ENCODE measurements around the gene MYOM1.

MYOM1 gene

GRCh38 chr18:3256693-3257626, 37.2 kb upstream of the MYOM1 start:
- DNase-seq (ENCODE audit: low read depth) = peak; percentile 40
- TF ChIP-seq, protein P1, sequence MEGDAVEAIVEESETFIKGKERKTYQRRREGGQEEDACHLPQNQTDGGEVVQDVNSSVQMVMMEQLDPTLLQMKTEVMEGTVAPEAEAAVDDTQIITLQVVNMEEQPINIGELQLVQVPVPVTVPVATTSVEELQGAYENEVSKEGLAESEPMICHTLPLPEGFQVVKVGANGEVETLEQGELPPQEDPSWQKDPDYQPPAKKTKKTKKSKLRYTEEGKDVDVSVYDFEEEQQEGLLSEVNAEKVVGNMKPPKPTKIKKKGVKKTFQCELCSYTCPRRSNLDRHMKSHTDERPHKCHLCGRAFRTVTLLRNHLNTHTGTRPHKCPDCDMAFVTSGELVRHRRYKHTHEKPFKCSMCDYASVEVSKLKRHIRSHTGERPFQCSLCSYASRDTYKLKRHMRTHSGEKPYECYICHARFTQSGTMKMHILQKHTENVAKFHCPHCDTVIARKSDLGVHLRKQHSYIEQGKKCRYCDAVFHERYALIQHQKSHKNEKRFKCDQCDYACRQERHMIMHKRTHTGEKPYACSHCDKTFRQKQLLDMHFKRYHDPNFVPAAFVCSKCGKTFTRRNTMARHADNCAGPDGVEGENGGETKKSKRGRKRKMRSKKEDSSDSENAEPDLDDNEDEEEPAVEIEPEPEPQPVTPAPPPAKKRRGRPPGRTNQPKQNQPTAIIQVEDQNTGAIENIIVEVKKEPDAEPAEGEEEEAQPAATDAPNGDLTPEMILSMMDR (conservative IDR thresholded peaks at IDR 0.05; ENCODE audit: control insufficient read depth, insufficient read depth, low read depth, low read length) = no peak
- no peak overlapping the region for H3K4me3 ChIP-seq (ENCODE audit: control insufficient read depth, low read depth, low read length)

DNA sequence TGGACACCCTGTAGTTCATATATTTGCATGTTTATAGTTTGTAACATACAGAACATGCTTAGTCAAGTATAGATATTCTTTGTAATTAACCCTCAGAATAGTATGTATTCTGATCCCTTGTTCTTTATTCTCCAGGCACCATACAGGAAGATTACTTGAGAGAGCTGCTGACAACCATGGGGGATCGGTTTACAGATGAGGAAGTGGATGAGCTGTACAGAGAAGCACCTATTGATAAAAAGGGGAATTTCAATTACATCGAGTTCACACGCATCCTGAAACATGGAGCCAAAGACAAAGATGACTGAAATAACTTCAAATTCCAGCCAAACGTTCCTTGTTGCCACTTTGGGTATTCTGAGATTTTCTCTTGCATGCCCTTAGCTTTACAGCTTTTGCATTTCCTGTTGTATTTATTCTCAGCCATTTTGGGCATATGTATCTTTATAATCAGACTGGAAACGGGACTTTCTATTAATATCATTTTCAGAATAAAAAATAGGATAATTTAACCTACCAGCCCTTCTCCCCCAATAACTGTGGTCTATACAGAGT, 35.9 kb upstream of the MYOM1 start:
- no peak for DNase-seq (ENCODE audit: low read depth)
- H3K4me3 ChIP-seq (ENCODE audit: control insufficient read depth, low read depth, low read length) = no peak overlapping the region
- TF ChIP-seq, protein P1 (conservative IDR thresholded peaks at IDR 0.05; ENCODE audit: control insufficient read depth, insufficient read depth, low read depth, low read length) = no peak

- H3K4me3 ChIP-seq (ENCODE audit: control insufficient read depth, low read depth, low read length) = no peak overlapping the region
- TF ChIP-seq, protein P1 (conservative IDR thresholded peaks at IDR 0.05; ENCODE audit: control insufficient read depth, insufficient read depth, low read depth, low read length) = no peak
- DNase-seq (ENCODE audit: low read depth) = no peak
Measured at GRCh38 chr18:3254725-3255124, 35.0 kb upstream of the MYOM1 start.

DNA sequence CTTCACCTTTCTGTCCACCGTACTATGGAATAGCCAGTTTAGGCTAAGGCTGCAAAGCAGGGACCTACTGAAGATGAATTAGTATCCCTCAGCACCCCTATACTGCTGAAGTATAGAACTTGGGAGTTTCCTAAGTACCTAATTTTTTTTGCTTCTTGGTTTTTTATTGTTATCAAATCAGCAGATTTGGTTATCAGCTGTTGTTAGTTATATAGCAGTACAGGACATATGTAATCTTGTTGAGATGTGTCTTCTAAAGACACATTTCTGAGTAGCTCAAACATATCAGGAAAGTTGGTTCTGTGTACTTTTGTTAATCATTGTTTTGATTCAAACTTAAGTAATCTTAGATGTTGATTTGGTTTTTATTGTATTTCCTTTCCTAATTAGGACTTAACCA, 33.1 kb upstream of the MYOM1 start:
- no peak for DNase-seq (ENCODE audit: low read depth)
- no peak overlapping the region for H3K4me3 ChIP-seq (ENCODE audit: control insufficient read depth, low read depth, low read length)
- TF ChIP-seq, protein P1 (conservative IDR thresholded peaks at IDR 0.05; ENCODE audit: control insufficient read depth, insufficient read depth, low read depth, low read length) = no peak

DNA sequence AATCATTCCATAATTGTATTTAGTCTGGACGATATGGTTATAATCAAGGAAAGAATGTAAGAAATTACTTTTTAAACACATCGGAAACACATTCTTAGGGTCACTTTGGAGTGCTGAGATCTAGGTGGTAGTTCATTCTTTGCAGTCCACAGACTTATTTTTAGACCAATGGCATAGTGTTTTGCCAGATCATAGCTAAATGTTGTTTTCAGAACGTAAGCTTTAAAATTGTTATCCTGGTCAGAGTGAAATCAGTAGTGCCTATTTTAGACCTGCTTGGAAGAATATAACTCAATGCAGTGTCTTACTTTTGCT, 32.2 kb upstream of the MYOM1 start:
- no peak overlapping the region for H3K4me3 ChIP-seq (ENCODE audit: control insufficient read depth, low read depth, low read length)
- DNase-seq (ENCODE audit: low read depth) = no peak
- TF ChIP-seq, protein P1 (conservative IDR thresholded peaks at IDR 0.05; ENCODE audit: control insufficient read depth, insufficient read depth, low read depth, low read length) = no peak

DNA sequence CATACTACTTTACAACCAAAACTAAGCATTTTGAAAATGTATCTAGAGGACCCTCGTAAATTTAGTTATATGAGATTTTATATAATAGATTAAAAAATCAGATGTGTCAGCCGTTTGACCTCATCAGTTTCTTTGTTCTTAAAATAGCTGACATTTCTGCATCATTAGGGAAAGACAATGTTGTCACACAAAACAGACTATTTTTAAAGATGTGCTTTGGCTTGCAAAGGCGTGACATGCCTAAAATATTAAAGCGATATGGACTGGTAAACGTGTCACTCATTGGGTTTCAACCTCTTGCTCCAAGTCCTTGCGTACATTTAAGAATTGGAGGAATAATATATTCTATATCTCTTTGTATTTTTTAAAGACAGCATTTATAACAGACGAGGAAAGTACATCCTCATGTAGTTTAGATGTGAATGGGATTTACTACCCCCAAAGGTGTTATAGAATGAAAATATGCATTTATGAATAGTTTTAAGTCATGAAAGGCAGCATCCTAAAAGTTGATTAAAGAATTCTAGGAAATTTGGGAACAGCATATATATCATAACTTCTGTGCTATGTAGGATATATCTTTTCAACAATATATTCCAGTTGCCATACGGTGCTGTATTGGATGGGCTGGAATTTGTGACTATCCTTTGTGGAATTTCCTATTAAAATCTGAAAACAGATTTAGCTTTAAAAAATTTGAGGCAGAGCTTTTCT, 31.6 kb upstream of the MYOM1 start:
- TF ChIP-seq, protein P1 (conservative IDR thresholded peaks at IDR 0.05; ENCODE audit: control insufficient read depth, insufficient read depth, low read depth, low read length) = no peak
- no peak for DNase-seq (ENCODE audit: low read depth)
- H3K4me3 ChIP-seq (ENCODE audit: control insufficient read depth, low read depth, low read length) = no peak overlapping the region

All from fibroblast of mammary gland (primary cell).